Trophoblast cell (in vitro differentiated cells and primary cell): ENCODE data around the gene NCK2.
"Not testable (repeated sequence)": the region's sequence is repeated elsewhere in the genome, so short reads cannot be mapped to it uniquely, and the experiment has no call there.

ENCODE experiments used
- DNase-seq, 2 donors: peaks; one replicate each; pipeline ENCODE4 v3.0.0-alpha.2; 2016
- H2AFZ ChIP-seq: 2 replicates; pipeline ENCODE4 v1.6.1; 2013; ENCODE audit warnings: low read length, moderate library complexity, mild to moderate bottlenecking; ENCODE audit not compliant: insufficient read depth, poor library complexity
- H2AK5ac ChIP-seq: 2 replicates; pipeline ENCODE4 v1.6.1; 2013; ENCODE audit warnings: mild to moderate bottlenecking, low read length
- H2BK120ac ChIP-seq: 2 replicates; pipeline ENCODE4 v1.6.1; 2013; ENCODE audit warnings: low read length, mild to moderate bottlenecking, moderate library complexity; ENCODE audit not compliant: insufficient read depth, poor library complexity
- H2BK12ac ChIP-seq: 2 replicates; pipeline ENCODE4 v1.6.1; 2013; ENCODE audit warnings: mild to moderate bottlenecking, low read length, moderate library complexity
- H2BK5ac ChIP-seq: 2 replicates; pipeline ENCODE4 v1.6.1; 2013; ENCODE audit warnings: low read length, low read depth, moderate library complexity, mild to moderate bottlenecking; ENCODE audit not compliant: poor library complexity
- H3K14ac ChIP-seq: 2 replicates; pipeline ENCODE4 v1.6.1; 2013; ENCODE audit warnings: mild to moderate bottlenecking, low read length
- H3K18ac ChIP-seq: 2 replicates; pipeline ENCODE4 v1.6.1; 2013; ENCODE audit warnings: mild to moderate bottlenecking, low read length
- H3K23ac ChIP-seq: 2 replicates; pipeline ENCODE4 v1.6.1; 2013; ENCODE audit warnings: low read length
- H3K27ac ChIP-seq: 2 replicates; pipeline ENCODE4 v1.5.1; 2013; ENCODE audit warnings: low read depth, mild to moderate bottlenecking, inconsistent platforms, low read length, moderate library complexity
- H3K27me3 ChIP-seq: 2 replicates; pipeline ENCODE4 v1.6.1; 2013; ENCODE audit warnings: inconsistent platforms, mild to moderate bottlenecking, low read length, moderate library complexity; ENCODE audit not compliant: insufficient read depth
- H3K36me3 ChIP-seq, 2 experiments: 1 replicate in 1 of 2; 2 replicates in 1 of 2; pipeline ENCODE4 v1.6.1; 2013; ENCODE audit warnings: low read length in 2 of 2, mild to moderate bottlenecking in 2 of 2, moderate library complexity in 1 of 2; ENCODE audit not compliant: insufficient read depth in 2 of 2, control insufficient read depth in 1 of 2
- H3K4ac ChIP-seq: 2 replicates; pipeline ENCODE4 v1.6.1; 2013; ENCODE audit warnings: low read depth, mild to moderate bottlenecking, low read length, moderate library complexity
- H3K4me1 ChIP-seq, 2 experiments: 1 replicate in 1 of 2; 2 replicates in 1 of 2; pipeline ENCODE4 v1.6.1; 2013; ENCODE audit warnings: low read length in 2 of 2, mild to moderate bottlenecking in 2 of 2, moderate library complexity in 1 of 2; ENCODE audit not compliant: insufficient read depth in 2 of 2, control insufficient read depth in 1 of 2
- H3K4me2 ChIP-seq: 2 replicates; pipeline ENCODE4 v1.6.1; 2013; ENCODE audit warnings: inconsistent platforms, mild to moderate bottlenecking, low read length, moderate library complexity
- H3K4me3 ChIP-seq: 2 replicates; pipeline ENCODE4 v1.5.1; 2013; ENCODE audit warnings: mild to moderate bottlenecking, low read depth, low read length, inconsistent platforms
- H3K79me1 ChIP-seq: one replicate; pipeline ENCODE4 v1.6.1; 2013; ENCODE audit warnings: low read length
- H3K79me2 ChIP-seq: 2 replicates; pipeline ENCODE4 v1.6.1; 2013; ENCODE audit warnings: low read length, mild to moderate bottlenecking; ENCODE audit not compliant: control insufficient read depth, insufficient read depth, poor library complexity
- H3K9ac ChIP-seq: 2 replicates; pipeline ENCODE4 v1.6.1; 2013; ENCODE audit warnings: mild to moderate bottlenecking, low read length
- H3K9me3 ChIP-seq: 2 replicates; pipeline ENCODE4 v1.6.1; 2013; ENCODE audit warnings: low read depth, mild to moderate bottlenecking, control low read depth, inconsistent platforms, low read length; ENCODE audit not compliant: insufficient read depth
- H4K12ac ChIP-seq: 2 replicates; pipeline ENCODE4 v1.6.1; 2013; ENCODE audit warnings: low read depth, mild to moderate bottlenecking, low read length, moderate library complexity
- H4K8ac ChIP-seq: 2 replicates; pipeline ENCODE4 v1.6.1; 2013; ENCODE audit warnings: low read depth, mild to moderate bottlenecking, low read length, moderate library complexity
- H4K91ac ChIP-seq: one replicate; pipeline ENCODE4 v1.6.1; 2013; ENCODE audit warnings: low read depth, mild to moderate bottlenecking, low read length, moderate library complexity
- WGBS: extraction: QIAGEN DNeasy Blood & Tissue Kit; methylation state at CpG from one replicate; pipeline ENCODE4 v1.1.7; 2013; ENCODE audit warnings: missing lambda C conversion rate; ENCODE audit not compliant: insufficient read length, insufficient coverage; ENCODE audit errors: extremely low coverage; 5-methylcytosine and 5-hydroxymethylcytosine counted together

Gene NCK2

DNA sequence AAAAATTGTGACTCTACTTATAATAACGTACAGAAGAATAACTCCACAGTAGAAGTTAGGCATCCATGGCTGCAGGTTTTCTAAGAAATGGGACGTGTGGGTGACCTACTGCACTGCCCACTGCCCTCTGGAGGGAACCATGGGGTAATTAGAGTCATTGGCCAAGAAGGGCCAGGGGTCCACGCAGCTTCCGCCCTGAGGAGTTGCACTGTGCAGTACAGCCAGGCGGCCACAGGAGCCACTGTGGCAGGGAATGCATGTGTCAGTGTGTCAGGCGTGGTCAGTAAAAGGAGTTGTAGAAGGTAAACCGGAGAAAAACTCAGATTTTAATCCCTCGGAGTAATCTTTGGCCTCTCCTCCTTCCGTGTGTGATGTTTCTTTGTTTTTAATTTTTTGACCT, 24.8 kb downstream of the NCK2 start:
- Histone ChIP-seq H3K27ac (no peak overlapping the region), H3K9ac (no peak overlapping the region), H2AFZ (no peak overlapping the region), H4K91ac (no peak overlapping the region), H3K4ac (peak overlapping the region; percentile 3), H2BK120ac (no peak overlapping the region), H3K79me2 (peaks cover 7% of the 10 kb centered on the region), H3K36me3 (peaks cover 7 to 8% of the 10 kb centered on the region in 2 experiments), H3K27me3 (no peaks in the 10 kb centered on the region), H4K8ac (no peak overlapping the region), H2BK5ac (no peak overlapping the region), H2AK5ac (no peak overlapping the region), H3K4me1 (peaks cover 4% of the 10 kb centered on the region in 2 experiments), H3K18ac (no peak overlapping the region), H3K14ac (no peak overlapping the region), H4K12ac (no peak overlapping the region), H3K79me1 (no peaks in the 10 kb centered on the region), H3K4me2 (no peak overlapping the region), H2BK12ac (no peak overlapping the region), H3K23ac (no peak overlapping the region), H3K9me3 (no peaks in the 10 kb centered on the region), H3K4me3 (no peak overlapping the region)
- no peak for DNase-seq
- WGBS, result no CpG with 5 or more reads among the region's 9 CpGs

DNA sequence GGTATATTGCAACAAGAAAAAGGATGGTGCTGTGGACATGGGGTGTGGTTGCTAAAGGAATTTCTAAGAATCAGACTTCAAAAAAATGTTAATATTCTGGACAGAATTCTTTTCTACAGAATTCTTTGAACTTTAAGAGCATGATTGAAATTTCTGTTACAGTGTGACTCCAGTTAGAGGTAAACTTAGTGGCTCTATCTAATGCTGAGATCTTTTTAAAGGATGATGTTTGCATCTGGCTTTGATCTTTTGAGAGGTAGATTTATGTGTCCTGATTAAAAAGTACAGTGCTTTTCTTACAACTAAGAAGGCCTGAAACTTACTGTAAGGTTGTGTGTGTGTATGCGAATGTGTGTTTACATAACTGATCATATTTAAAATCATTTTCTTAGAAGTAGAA, 25.4 kb downstream of the NCK2 start:
- no peak overlapping the region for H4K91ac ChIP-seq
- no peak overlapping the region for H2AFZ ChIP-seq
- H4K12ac ChIP-seq, result no peak overlapping the region
- no peak overlapping the region for H3K18ac ChIP-seq
- H3K27me3 ChIP-seq, result no peaks in the 10 kb centered on the region
- H4K8ac ChIP-seq, result no peak overlapping the region
- no peak overlapping the region for H3K4ac ChIP-seq
- WGBS, result no CpG with 5 or more reads among the region's 1 CpG
- no peak overlapping the region for H2BK120ac ChIP-seq
- H3K4me3 ChIP-seq, result no peak overlapping the region
- no peak for DNase-seq
- no peak overlapping the region for H3K27ac ChIP-seq
- peaks cover 7 to 8% of the 10 kb centered on the region in 2 experiments for H3K36me3 ChIP-seq
- no peak overlapping the region for H3K4me2 ChIP-seq
- H2BK5ac ChIP-seq, result no peak overlapping the region
- no peak overlapping the region for H2BK12ac ChIP-seq
- H3K79me2 ChIP-seq, result peaks cover 7% of the 10 kb centered on the region
- no peaks in the 10 kb centered on the region for H3K79me1 ChIP-seq
- H2AK5ac ChIP-seq, result no peak overlapping the region
- H3K4me1 ChIP-seq, result peaks cover 4% of the 10 kb centered on the region in 2 experiments
- no peaks in the 10 kb centered on the region for H3K9me3 ChIP-seq
- H3K23ac ChIP-seq, result no peak overlapping the region
- H3K9ac ChIP-seq, result no peak overlapping the region
- no peak overlapping the region for H3K14ac ChIP-seq

DNA sequence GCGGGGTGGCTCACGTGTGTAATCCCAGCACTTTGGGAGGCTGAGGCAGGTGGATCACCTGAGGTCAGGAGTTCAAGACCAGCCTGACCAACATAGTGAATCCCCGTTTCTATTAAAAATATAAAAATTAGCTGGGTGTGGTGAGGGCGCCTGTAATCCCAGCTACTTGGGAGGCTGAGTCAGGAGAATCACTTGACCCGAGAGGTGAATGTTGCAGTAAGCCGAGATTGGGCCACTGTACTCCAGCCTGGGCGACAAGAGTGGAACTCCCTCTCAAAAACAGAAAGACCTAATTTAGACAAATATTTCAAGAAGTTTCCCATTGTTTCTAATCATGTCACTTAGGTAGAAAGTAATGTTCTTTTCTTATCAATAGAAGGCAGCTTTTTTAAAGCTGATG, 26.6 kb downstream of the NCK2 start:
- H4K12ac ChIP-seq, H3K9ac ChIP-seq, H3K23ac ChIP-seq, H3K14ac ChIP-seq, H3K4me3 ChIP-seq, DNase-seq, H4K91ac ChIP-seq, H2BK12ac ChIP-seq, H3K4me1 ChIP-seq, H3K27ac ChIP-seq, H3K18ac ChIP-seq, H2BK5ac ChIP-seq, H2AK5ac ChIP-seq, H3K9me3 ChIP-seq, H3K4me2 ChIP-seq, H3K79me2 ChIP-seq, H3K36me3 ChIP-seq, H3K79me1 ChIP-seq, H2AFZ ChIP-seq, H2BK120ac ChIP-seq, H3K27me3 ChIP-seq, H4K8ac ChIP-seq, H3K4ac ChIP-seq: not testable (repeated sequence)
- no CpG with 5 or more reads among the region's 7 CpGs for WGBS

DNA sequence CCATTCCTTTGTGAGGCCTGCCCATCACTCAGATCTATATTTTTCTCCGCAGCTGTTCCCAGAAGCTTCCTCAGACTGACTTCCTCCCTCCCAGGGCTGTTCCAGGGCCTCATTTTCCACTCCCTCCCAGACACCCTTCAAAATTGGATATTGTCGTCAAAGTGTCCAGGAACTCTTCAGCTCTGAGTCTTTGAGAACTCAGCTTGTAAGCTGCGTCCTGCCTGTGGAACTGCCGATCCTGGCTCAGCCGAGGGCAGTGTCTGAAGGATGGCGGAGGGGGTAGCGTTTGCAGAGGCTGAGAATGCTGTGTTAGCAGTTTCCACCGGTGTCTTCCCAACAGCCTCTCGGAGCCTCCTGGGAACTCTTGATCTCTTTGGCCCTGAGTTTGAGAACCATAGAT, 27.1 kb downstream of the NCK2 start:
- no peak overlapping the region for H2BK5ac ChIP-seq
- H3K14ac ChIP-seq, result no peak overlapping the region
- peaks cover 8% of the 10 kb centered on the region for H3K79me2 ChIP-seq
- H4K91ac ChIP-seq, result no peak overlapping the region
- no CpG with 5 or more reads among the region's 9 CpGs for WGBS
- H3K27ac ChIP-seq, result no peak overlapping the region
- H3K4me2 ChIP-seq, result no peak overlapping the region
- DNase-seq, result no peak
- H3K23ac ChIP-seq, result no peak overlapping the region
- no peak overlapping the region for H2AK5ac ChIP-seq
- H4K8ac ChIP-seq, result no peak overlapping the region
- H3K79me1 ChIP-seq, result no peaks in the 10 kb centered on the region
- H3K27me3 ChIP-seq, result no peaks in the 10 kb centered on the region
- H3K9me3 ChIP-seq, result no peaks in the 10 kb centered on the region
- H3K18ac ChIP-seq, result no peak overlapping the region
- no peak overlapping the region for H3K9ac ChIP-seq
- peaks cover 3 to 5% of the 10 kb centered on the region in 2 experiments for H3K36me3 ChIP-seq
- H3K4me1 ChIP-seq, result peaks cover 2 to 4% of the 10 kb centered on the region in 2 experiments
- H3K4ac ChIP-seq, result no peak overlapping the region
- H2AFZ ChIP-seq, result no peak overlapping the region
- no peak overlapping the region for H4K12ac ChIP-seq
- no peak overlapping the region for H2BK12ac ChIP-seq
- H2BK120ac ChIP-seq, result no peak overlapping the region
- no peak overlapping the region for H3K4me3 ChIP-seq
